GM19438 (cell line): ENCODE data around the gene KRT35.

Source experiments
- ATAC-seq: cut with Tn5 transposase; IDR thresholded peaks from one replicate; pipeline ENCODE4 v1.9.1; 2021; ENCODE audit warnings: low read depth; ENCODE audit not compliant: unreplicated experiment

Gene KRT35

GRCh38 chr17:41512546-41513167 lies 31.7 kb upstream of the KRT35 start:
- ATAC-seq: no peak

GRCh38 chr17:41511716-41512115 lies 30.8 kb upstream of the KRT35 start:
- ATAC-seq: no peak

GRCh38 chr17:41511116-41511515 lies 30.2 kb upstream of the KRT35 start:
- no peak for ATAC-seq

- no peak for ATAC-seq
These were observed 29.5 kb upstream of the KRT35 start for GRCh38 chr17:41510251-41511065.

GRCh38 chr17:41507315-41507880 lies 26.4 kb upstream of the KRT35 start:
- ATAC-seq: no peak

- no peak for ATAC-seq
These were observed 25.1 kb upstream of the KRT35 start for GRCh38 chr17:41505809-41506767.

- no peak for ATAC-seq
These were observed 24.3 kb upstream of the KRT35 start, which contains the start of gene KRT13 for GRCh38 chr17:41505007-41505808. Gene KRT13 (minus strand): TSS chr17:41505612. CDS start chr17:41505550, 62 bp downstream.

- no peak for ATAC-seq
These were observed 23.5 kb upstream of the KRT35 start for GRCh38 chr17:41504246-41504977.

- no peak for ATAC-seq
These were observed 22.3 kb upstream of the KRT35 start for GRCh38 chr17:41503202-41503601.

- no peak for ATAC-seq
These were observed 19.4 kb upstream of the KRT35 start for GRCh38 chr17:41500131-41500911.

GRCh38 chr17:41499714-41500113 lies 18.8 kb upstream of the KRT35 start:
- no peak for ATAC-seq

- no peak for ATAC-seq
These were observed 17.3 kb upstream of the KRT35 start for GRCh38 chr17:41498276-41498675.

- peak; percentile 84 for ATAC-seq
These were observed 16.0 kb upstream of the KRT35 start for GRCh38 chr17:41496803-41497484.

- no peak for ATAC-seq
These were observed 13.6 kb upstream of the KRT35 start for GRCh38 chr17:41494524-41494923.

GRCh38 chr17:41492771-41493170 lies 11.8 kb upstream of the KRT35 start:
- no peak for ATAC-seq

GRCh38 chr17:41492351-41492750 lies 11.4 kb upstream of the KRT35 start:
- ATAC-seq: no peak

- no peak for ATAC-seq
These were observed 10.5 kb upstream of the KRT35 start for GRCh38 chr17:41491476-41491875.
